GM18867 (cell line): ENCODE data around the gene FRYL.
"Not testable (repeated sequence)": the region's sequence is repeated elsewhere in the genome, so short reads cannot be mapped to it uniquely, and the experiment has no call there.

Source experiments
- ATAC-seq: cut with Tn5 transposase; IDR thresholded peaks from one replicate; pipeline ENCODE4 v1.9.1; 2021; ENCODE audit warnings: mild to moderate bottlenecking, moderate library complexity; ENCODE audit not compliant: unreplicated experiment

The FRYL gene

DNA sequence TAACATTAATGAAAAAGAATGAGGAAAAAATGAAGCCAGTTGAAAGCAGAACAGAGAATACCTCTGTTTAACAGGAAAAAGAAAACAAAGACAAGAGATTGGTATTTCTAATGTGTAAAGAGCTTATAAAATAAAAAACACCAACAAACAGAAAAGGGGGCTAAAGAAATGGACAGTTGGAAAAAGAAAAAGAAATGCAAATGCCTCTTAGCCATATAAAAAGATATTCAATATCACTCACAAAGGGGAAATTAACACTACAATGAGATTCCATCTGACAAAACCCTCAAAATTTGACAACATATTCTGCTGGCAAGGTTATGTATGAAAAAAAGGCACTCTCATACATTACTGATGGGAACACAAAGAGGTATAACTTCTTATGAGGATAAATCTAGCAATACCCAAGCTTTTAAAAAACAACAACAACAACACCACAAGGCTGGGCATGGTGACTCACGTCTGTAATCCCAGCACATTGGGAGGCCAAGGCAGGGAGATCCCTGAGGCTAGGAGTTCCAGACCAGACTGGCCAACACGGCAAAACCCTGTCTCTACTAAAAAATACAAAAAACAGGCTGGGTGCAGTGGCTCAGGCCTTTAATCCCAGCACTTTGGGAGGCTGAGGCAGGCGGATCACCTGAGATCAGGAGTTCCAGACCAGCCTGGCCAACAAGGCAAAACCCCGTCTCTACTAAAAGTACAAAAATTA, 75.8 kb downstream of the FRYL start:
- ATAC-seq: no peak

- no peak for ATAC-seq
These were observed 80.6 kb downstream of the FRYL start for GRCh38 chr4:48699475-48699874.

GRCh38 chr4:48698029-48698971, 81.8 kb downstream of the FRYL start:
- no peak for ATAC-seq

- not testable (repeated sequence) for ATAC-seq
These were observed 82.6 kb downstream of the FRYL start for GRCh38 chr4:48697516-48697915.

GRCh38 chr4:48694824-48695223, 85.3 kb downstream of the FRYL start:
- ATAC-seq: no peak

- ATAC-seq: no peak
These were observed 86.1 kb downstream of the FRYL start for GRCh38 chr4:48693856-48694574.

GRCh38 chr4:48692897-48693296, 87.2 kb downstream of the FRYL start:
- ATAC-seq: no peak

DNA sequence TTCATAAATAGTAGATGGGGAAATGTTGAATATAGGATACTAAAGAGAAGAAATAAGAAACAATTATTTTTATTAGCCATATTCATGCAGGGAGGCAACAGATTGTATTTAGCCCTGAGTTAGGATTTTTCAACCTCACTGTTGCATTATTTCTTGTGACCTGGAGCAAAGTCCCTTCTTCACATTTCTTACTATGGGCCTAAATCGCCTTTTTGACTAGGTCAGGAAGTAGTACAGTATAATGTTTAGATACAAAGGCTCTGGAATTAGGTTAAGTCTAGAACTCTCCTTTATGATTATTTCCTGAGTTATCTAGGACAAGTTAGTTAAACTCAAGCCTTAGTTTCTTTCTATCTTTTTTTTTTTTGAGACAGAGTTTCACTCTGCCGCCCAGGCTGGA, 88.0 kb downstream of the FRYL start:
- ATAC-seq: no peak

DNA sequence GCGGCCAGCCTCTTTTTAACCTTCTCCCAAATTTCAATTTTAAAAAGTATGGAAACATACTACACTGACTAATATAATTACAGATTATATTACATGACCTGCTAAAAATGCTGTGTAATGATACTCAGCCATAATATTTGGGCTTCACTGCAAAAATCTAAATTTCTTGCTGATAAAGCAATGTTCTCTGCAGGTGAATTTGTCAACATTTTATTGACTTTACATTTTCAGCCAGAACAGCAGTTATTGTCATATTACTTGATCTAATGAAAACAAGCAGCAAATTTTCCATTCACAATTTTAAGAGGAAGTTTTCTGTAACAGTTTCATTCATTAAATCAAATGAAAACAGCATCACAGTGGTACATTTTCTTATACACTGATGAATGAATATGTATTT, 91.1 kb downstream of the FRYL start:
- no peak for ATAC-seq

DNA sequence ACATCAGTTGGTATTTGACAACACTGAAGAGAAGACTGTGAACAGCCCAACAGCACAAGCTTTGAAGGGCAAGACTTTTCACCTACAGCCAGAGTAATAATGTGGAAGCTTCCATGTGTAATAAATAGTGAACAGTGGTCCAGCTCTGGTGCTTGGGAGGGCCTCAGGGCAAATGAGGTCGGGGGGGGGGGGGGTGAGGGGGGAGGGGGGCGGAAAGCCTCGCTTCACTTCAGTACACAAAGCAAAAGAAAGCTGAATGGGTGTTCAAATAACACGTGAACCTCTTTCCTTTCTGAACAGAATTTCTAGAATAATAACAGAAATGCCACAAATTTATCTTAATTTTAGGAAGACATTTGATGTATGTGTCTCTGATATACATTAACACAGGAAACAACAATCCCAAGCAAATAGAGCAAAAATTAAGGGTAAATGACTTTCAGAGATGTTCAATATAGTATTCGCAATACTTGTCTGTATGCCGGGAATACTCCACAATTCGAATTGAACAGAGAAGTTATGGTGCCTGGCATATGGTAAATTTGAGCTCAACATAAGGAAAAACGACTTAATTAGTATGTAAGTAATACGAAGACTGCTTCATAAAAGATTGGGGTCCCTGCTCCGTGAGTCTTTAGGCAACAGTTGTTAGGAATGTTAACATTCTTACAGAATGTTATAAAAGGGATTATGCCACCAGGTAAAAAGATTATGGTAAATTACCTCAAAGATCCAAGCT, 92.6 kb downstream of the FRYL start:
- ATAC-seq: no peak

- no peak for ATAC-seq
These were observed 93.7 kb downstream of the FRYL start for GRCh38 chr4:48686369-48686768.

- ATAC-seq: peak; percentile 64
These were observed 96.1 kb downstream of the FRYL start for GRCh38 chr4:48683784-48684666.

DNA sequence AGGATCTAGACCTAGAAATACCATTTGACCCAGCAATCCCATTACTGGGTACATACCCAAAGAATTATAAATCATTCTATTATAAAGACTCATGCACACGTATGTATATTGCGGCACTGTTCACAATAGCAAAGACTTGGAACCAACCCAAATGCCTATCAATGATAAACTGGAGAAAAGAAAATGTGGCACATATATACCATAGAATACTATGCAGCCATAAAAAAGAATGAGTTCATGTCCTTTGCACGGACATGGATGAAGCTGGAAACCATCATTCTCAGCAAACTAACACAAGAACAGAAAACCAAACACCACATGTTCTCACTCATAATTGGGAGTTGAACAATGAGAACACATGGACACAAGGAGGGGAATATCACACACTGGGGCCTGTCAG, 97.2 kb downstream of the FRYL start:
- ATAC-seq: not testable (repeated sequence)

DNA sequence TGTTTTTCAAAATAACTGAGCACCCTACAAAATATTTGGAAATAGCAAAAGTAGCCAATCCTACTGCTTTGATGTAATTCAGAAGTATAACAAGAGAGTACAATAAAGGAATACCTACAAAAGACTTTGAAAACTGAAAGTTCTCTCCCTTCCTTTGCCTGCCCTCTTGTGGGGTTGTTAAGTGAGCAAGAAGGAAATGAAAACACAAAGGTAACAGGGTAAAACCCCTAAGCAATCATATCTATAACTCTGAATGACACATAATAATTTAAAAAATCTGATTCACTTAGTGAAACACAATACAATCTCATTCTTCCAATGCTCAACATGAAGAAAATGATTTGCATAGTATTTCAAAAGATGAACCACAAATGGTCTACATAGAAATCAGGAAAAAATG, 98.2 kb downstream of the FRYL start:
- peak; percentile 84 for ATAC-seq

DNA sequence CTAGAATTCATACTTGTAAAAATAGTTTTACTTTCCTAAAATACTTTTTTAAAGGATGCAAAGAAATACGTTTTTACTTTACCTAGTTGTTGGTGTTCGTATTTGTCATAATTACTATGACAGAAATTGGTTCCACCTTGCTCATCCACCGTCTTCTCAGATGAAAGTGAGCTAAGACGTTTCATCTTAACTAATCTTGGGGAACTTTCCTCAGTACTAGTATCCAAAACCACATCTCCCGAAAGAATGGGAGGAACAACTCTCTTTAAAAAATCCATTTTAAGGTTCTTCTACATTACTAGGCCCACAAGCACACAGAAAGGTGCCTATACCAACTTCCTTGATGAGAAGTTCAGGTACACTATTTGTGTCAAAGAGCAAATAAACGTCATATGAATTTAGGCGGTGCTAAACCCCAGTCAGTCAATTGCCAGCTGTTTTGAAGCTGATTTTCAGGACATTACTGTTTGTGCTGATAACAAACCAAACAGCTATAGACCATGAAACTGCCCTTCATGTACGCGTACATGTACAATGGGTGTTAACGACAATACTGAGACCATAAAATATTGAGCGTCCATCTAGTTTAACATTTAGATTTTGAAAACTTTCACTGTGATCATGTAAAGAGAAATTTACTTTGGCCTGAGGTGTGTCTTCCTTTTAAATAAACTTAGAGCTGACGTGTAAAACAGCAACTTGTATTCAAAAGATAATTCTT, 99.1 kb downstream of the FRYL start:
- no peak for ATAC-seq

GRCh38 chr4:48673537-48673936, 106.5 kb downstream of the FRYL start:
- ATAC-seq: no peak

GRCh38 chr4:48670587-48670986, 109.5 kb downstream of the FRYL start:
- no peak for ATAC-seq

DNA sequence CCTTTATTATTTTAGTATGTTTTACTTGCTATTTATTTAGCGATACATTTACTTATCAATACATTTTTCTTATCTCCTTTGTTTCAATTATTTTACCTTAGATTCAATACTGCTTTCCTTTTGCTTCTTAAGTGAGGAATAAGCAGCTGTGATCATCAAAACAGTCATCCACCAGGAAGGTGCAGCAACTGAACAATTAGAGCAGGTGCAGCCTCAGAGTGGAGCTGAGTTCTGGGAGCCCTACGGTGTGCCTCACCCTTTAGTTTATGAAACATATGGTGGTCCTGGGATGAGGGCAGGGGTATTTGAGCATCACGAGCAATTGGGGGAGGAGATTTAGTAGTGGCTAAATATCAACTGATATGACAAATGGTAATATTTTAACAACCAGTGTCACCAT, 111.0 kb downstream of the FRYL start:
- no peak for ATAC-seq
